GM18511 (cell line): ENCODE results near the gene TPM2.
A peak's percentile ranks its signal among the peaks of the same experiment; 100 is the strongest.

Experiments
- ATAC-seq: cut with Tn5 transposase; IDR thresholded peaks from one replicate; pipeline ENCODE4 v1.9.1; 2021; ENCODE audit warnings: mild to moderate bottlenecking, moderate library complexity; ENCODE audit not compliant: unreplicated experiment

Gene TPM2

GRCh38 chr9:35696520-35697215 is 6.9 kb upstream of the TPM2 start:
- ATAC-seq = peak; percentile 83

GRCh38 chr9:35695943-35696401 is 6.2 kb upstream of the TPM2 start:
- no peak for ATAC-seq

- ATAC-seq = no peak
These were observed 2.1 kb upstream of the TPM2 start for GRCh38 chr9:35691757-35692301.

- no peak for ATAC-seq
These were observed 1.6 kb upstream of the TPM2 start for GRCh38 chr9:35691334-35691650.

- ATAC-seq = no peak
These were observed 1.0 kb upstream of the TPM2 start for GRCh38 chr9:35690614-35691333.

GRCh38 chr9:35690294-35690613 is 529 bp upstream of the TPM2 start:
- ATAC-seq = no peak

GRCh38 chr9:35688558-35689541 is 875 bp downstream of the TPM2 start:
- ATAC-seq = no peak

- ATAC-seq = no peak
These were observed 1.7 kb downstream of the TPM2 start for GRCh38 chr9:35687972-35688557.

GRCh38 chr9:35687306-35687705 is 2.4 kb downstream of the TPM2 start:
- ATAC-seq = no peak

GRCh38 chr9:35686222-35687203 is 3.2 kb downstream of the TPM2 start:
- no peak for ATAC-seq

- ATAC-seq = no peak
These were observed 4.2 kb downstream of the TPM2 start for GRCh38 chr9:35685506-35685905.

- no peak for ATAC-seq
These were observed 4.8 kb downstream of the TPM2 start for GRCh38 chr9:35684921-35685320.

- no peak for ATAC-seq
These were observed 6.4 kb downstream of the TPM2 start for GRCh38 chr9:35683323-35683722.

GRCh38 chr9:35682520-35683315 is 7.0 kb downstream of the TPM2 start:
- no peak for ATAC-seq

GRCh38 chr9:35682051-35682450 is 7.7 kb downstream of the TPM2 start:
- no peak for ATAC-seq

- no peak for ATAC-seq
These were observed 8.3 kb downstream of the TPM2 start for GRCh38 chr9:35681341-35682002.

GRCh38 chr9:35680331-35681105 is 9.2 kb downstream of the TPM2 start:
- no peak for ATAC-seq
